ENCODE results near the gene SLC6A7.

- no peak for TF ChIP-seq CTCF (conservative IDR thresholded peaks at IDR 0.05)
- no peak for TF ChIP-seq EZH2 (IDR thresholded peaks at IDR 0.05; ENCODE audit: low read depth)
Measured at GRCh38 chr5:150157168-150157567, 32.7 kb upstream of the SLC6A7 start.

Measured in PC-9 (cell line).